ENCODE data around the gene DCLK1.

Gene DCLK1

GRCh38 chr13:35747594-35747993 lies 383.6 kb downstream of the DCLK1 start:
- Histone ChIP-seq H3K4me3 (ENCODE audit: severe bottlenecking) (no peak overlapping the region), H3K4me1 (ENCODE audit: insufficient read depth, poor library complexity, severe bottlenecking) (no peaks in the 10 kb centered on the region), H3K36me3 (ENCODE audit: low read depth) (no peaks in the 10 kb centered on the region), H3K27ac (ENCODE audit: poor library complexity, severe bottlenecking) (no peak overlapping the region), H3K9me3 (ENCODE audit: severe bottlenecking) (no peaks in the 10 kb centered on the region), H3K27me3 (ENCODE audit: insufficient read depth, poor library complexity, severe bottlenecking) (no peaks in the 10 kb centered on the region)
- no peak for TF ChIP-seq CTCF (IDR thresholded peaks at IDR 0.05; ENCODE audit: poor library complexity, severe bottlenecking)
- ATAC-seq (ENCODE audit: low read depth) (no peak), DNase-seq (ENCODE audit: low spot score) (no peak)

GRCh38 chr13:35744566-35745178 lies 386.5 kb downstream of the DCLK1 start:
- H3K9me3 ChIP-seq (ENCODE audit: severe bottlenecking), result no peaks in the 10 kb centered on the region
- H3K4me3 ChIP-seq (ENCODE audit: severe bottlenecking), result no peak overlapping the region
- H3K27ac ChIP-seq (ENCODE audit: poor library complexity, severe bottlenecking), result no peak overlapping the region
- no peaks in the 10 kb centered on the region for H3K4me1 ChIP-seq (ENCODE audit: insufficient read depth, poor library complexity, severe bottlenecking)
- no peaks in the 10 kb centered on the region for H3K36me3 ChIP-seq (ENCODE audit: low read depth)
- H3K27me3 ChIP-seq (ENCODE audit: insufficient read depth, poor library complexity, severe bottlenecking), result no peaks in the 10 kb centered on the region
- ATAC-seq (ENCODE audit: low read depth), result no peak
- no peak for DNase-seq (ENCODE audit: low spot score)
- no peak for TF ChIP-seq CTCF (IDR thresholded peaks at IDR 0.05; ENCODE audit: poor library complexity, severe bottlenecking)

GRCh38 chr13:35744144-35744543 lies 387.0 kb downstream of the DCLK1 start:
- H3K4me3 ChIP-seq (ENCODE audit: severe bottlenecking), result no peak overlapping the region
- H3K4me1 ChIP-seq (ENCODE audit: insufficient read depth, poor library complexity, severe bottlenecking), result no peaks in the 10 kb centered on the region
- TF ChIP-seq CTCF (IDR thresholded peaks at IDR 0.05; ENCODE audit: poor library complexity, severe bottlenecking), result no peak
- DNase-seq (ENCODE audit: low spot score), result no peak
- no peaks in the 10 kb centered on the region for H3K36me3 ChIP-seq (ENCODE audit: low read depth)
- H3K27me3 ChIP-seq (ENCODE audit: insufficient read depth, poor library complexity, severe bottlenecking), result no peaks in the 10 kb centered on the region
- no peaks in the 10 kb centered on the region for H3K9me3 ChIP-seq (ENCODE audit: severe bottlenecking)
- no peak overlapping the region for H3K27ac ChIP-seq (ENCODE audit: poor library complexity, severe bottlenecking)
- ATAC-seq (ENCODE audit: low read depth), result no peak

- Histone ChIP-seq H3K4me1 (ENCODE audit: insufficient read depth, poor library complexity, severe bottlenecking) (no peaks in the 10 kb centered on the region), H3K36me3 (ENCODE audit: low read depth) (no peaks in the 10 kb centered on the region), H3K27me3 (ENCODE audit: insufficient read depth, poor library complexity, severe bottlenecking) (no peaks in the 10 kb centered on the region), H3K9me3 (ENCODE audit: severe bottlenecking) (no peaks in the 10 kb centered on the region), H3K4me3 (ENCODE audit: severe bottlenecking) (no peak overlapping the region), H3K27ac (ENCODE audit: poor library complexity, severe bottlenecking) (no peak overlapping the region)
- DNase-seq (ENCODE audit: low spot score), result no peak
- no peak for ATAC-seq (ENCODE audit: low read depth)
- TF ChIP-seq CTCF (IDR thresholded peaks at IDR 0.05; ENCODE audit: poor library complexity, severe bottlenecking), result no peak
Measured at GRCh38 chr13:35743165-35743564, 388.0 kb downstream of the DCLK1 start.

GRCh38 chr13:35741657-35742056 lies 389.5 kb downstream of the DCLK1 start:
- Histone ChIP-seq H3K4me3 (ENCODE audit: severe bottlenecking) (no peak overlapping the region), H3K27ac (ENCODE audit: poor library complexity, severe bottlenecking) (no peak overlapping the region), H3K4me1 (ENCODE audit: insufficient read depth, poor library complexity, severe bottlenecking) (no peaks in the 10 kb centered on the region), H3K27me3 (ENCODE audit: insufficient read depth, poor library complexity, severe bottlenecking) (no peaks in the 10 kb centered on the region), H3K9me3 (ENCODE audit: severe bottlenecking) (no peaks in the 10 kb centered on the region), H3K36me3 (ENCODE audit: low read depth) (no peaks in the 10 kb centered on the region)
- no peak for ATAC-seq (ENCODE audit: low read depth)
- no peak for TF ChIP-seq CTCF (IDR thresholded peaks at IDR 0.05; ENCODE audit: poor library complexity, severe bottlenecking)
- no peak for DNase-seq (ENCODE audit: low spot score)
